Mesenchymal stem cell (in vitro differentiated cells and primary cell): ENCODE data around the gene SRPK2.
"Not testable (repeated sequence)": the region's sequence is repeated elsewhere in the genome, so short reads cannot be mapped to it uniquely, and the experiment has no call there.

Experiments
- DNase-seq: peaks from one replicate; pipeline ENCODE4 v3.0.0-alpha.2; 2013
- H2AFZ ChIP-seq: one replicate; pipeline ENCODE4 v1.6.1; 2013; ENCODE audit warnings: low read depth, mild to moderate bottlenecking, control low read depth, inconsistent platforms, low read length, moderate library complexity
- H2AK5ac ChIP-seq: 2 replicates; pipeline ENCODE4 v1.6.1; 2013; ENCODE audit warnings: low read length, moderate library complexity, mild to moderate bottlenecking, inconsistent platforms; ENCODE audit not compliant: severe bottlenecking
- H2BK120ac ChIP-seq: one replicate; pipeline ENCODE4 v1.6.1; 2013; ENCODE audit warnings: low read depth, mild to moderate bottlenecking, inconsistent platforms, low read length, moderate library complexity
- H2BK12ac ChIP-seq, 2 experiments: one replicate each; pipeline ENCODE4 v1.6.1; 2013; ENCODE audit warnings: inconsistent platforms in 2 of 2, low read length in 2 of 2, mild to moderate bottlenecking in 2 of 2, moderate library complexity in 2 of 2, control low read depth in 1 of 2
- H2BK15ac ChIP-seq: one replicate; pipeline ENCODE4 v1.6.1; 2013; ENCODE audit warnings: mild to moderate bottlenecking, low read depth, inconsistent platforms; ENCODE audit not compliant: poor library complexity, severe bottlenecking
- H2BK5ac ChIP-seq: 2 replicates; pipeline ENCODE4 v1.6.1; 2013; ENCODE audit warnings: low read depth, mild to moderate bottlenecking, low read length, control low read depth, inconsistent platforms; ENCODE audit not compliant: poor library complexity, severe bottlenecking
- H3K14ac ChIP-seq, 2 experiments: one replicate each; pipeline ENCODE4 v1.6.1; 2013; ENCODE audit warnings: inconsistent platforms in 2 of 2, low read length in 2 of 2, control low read depth in 1 of 2, mild to moderate bottlenecking in 1 of 2, moderate library complexity in 1 of 2
- H3K18ac ChIP-seq, 2 experiments: one replicate each; pipeline ENCODE4 v1.6.1; 2013; ENCODE audit warnings: inconsistent platforms in 2 of 2, low read length in 2 of 2, control low read depth in 1 of 2, low read depth in 1 of 2, mild to moderate bottlenecking in 1 of 2
- H3K23ac ChIP-seq, 2 experiments: one replicate each; pipeline ENCODE4 v1.6.1; 2013; ENCODE audit warnings: inconsistent platforms in 2 of 2, low read length in 2 of 2, mild to moderate bottlenecking in 2 of 2, moderate library complexity in 2 of 2, control low read depth in 1 of 2
- H3K27ac ChIP-seq: 2 replicates; pipeline ENCODE4 v1.5.1; 2013; ENCODE audit warnings: mild to moderate bottlenecking, moderate library complexity, low read length, control low read depth, inconsistent platforms; ENCODE audit not compliant: poor library complexity, severe bottlenecking
- H3K27me3 ChIP-seq, 2 experiments: 2 replicates each; pipeline versions ENCODE4 v1.6.1 to v1.7.0; 2013; ENCODE audit warnings: low read length in 2 of 2, mild to moderate bottlenecking in 2 of 2, moderate library complexity in 2 of 2, control low read depth in 1 of 2, inconsistent platforms in 1 of 2; ENCODE audit not compliant: control insufficient read depth in 1 of 2, insufficient read depth in 1 of 2
- H3K36me3 ChIP-seq, 2 experiments: 2 replicates each; pipeline versions ENCODE4 v1.6.1 to v1.7.0; 2013; ENCODE audit warnings: low read length in 2 of 2, control low read depth in 1 of 2, inconsistent platforms in 1 of 2, low read depth in 1 of 2, mild to moderate bottlenecking in 1 of 2; ENCODE audit not compliant: insufficient read depth in 2 of 2, control insufficient read depth in 1 of 2
- H3K4ac ChIP-seq, 2 experiments: one replicate each; pipeline ENCODE4 v1.6.1; 2013; ENCODE audit warnings: inconsistent platforms in 2 of 2, low read length in 2 of 2, mild to moderate bottlenecking in 2 of 2, moderate library complexity in 2 of 2, control low read depth in 1 of 2, low read depth in 1 of 2
- H3K4me1 ChIP-seq: 2 replicates; pipeline ENCODE4 v1.6.1; 2013; ENCODE audit warnings: low read depth, low read length, control low read depth; ENCODE audit not compliant: control insufficient read depth, insufficient read depth
- H3K4me2 ChIP-seq: 2 replicates; pipeline ENCODE4 v1.6.1; 2013; ENCODE audit warnings: low read length, mild to moderate bottlenecking, inconsistent platforms; ENCODE audit not compliant: poor library complexity, severe bottlenecking
- H3K4me3 ChIP-seq, 2 experiments: 2 replicates each; pipeline versions ENCODE4 v1.5.1 to v1.7.0; 2013; ENCODE audit warnings: low read length in 2 of 2, mild to moderate bottlenecking in 2 of 2, control low read depth in 1 of 2, low read depth in 1 of 2; ENCODE audit not compliant: insufficient read depth in 1 of 2
- H3K79me1 ChIP-seq: replicated peaks from 2 replicates; pipeline ENCODE4 v1.6.1; 2013; ENCODE audit warnings: mild to moderate bottlenecking, control low read depth, low read length, inconsistent platforms; ENCODE audit not compliant: poor library complexity, severe bottlenecking
- H3K9ac ChIP-seq: 2 replicates; pipeline ENCODE4 v1.7.0; 2013; ENCODE audit warnings: mild to moderate bottlenecking, low read length, moderate library complexity
- H3K9me3 ChIP-seq: 2 replicates; pipeline ENCODE4 v1.7.0; 2013; ENCODE audit warnings: mild to moderate bottlenecking, low read length; ENCODE audit not compliant: control insufficient read depth
- H4K8ac ChIP-seq: one replicate; pipeline ENCODE4 v1.6.1; 2013; ENCODE audit warnings: inconsistent platforms, mild to moderate bottlenecking, low read length, moderate library complexity
- H4K91ac ChIP-seq: one replicate; pipeline ENCODE4 v1.6.1; 2013; ENCODE audit warnings: mild to moderate bottlenecking, low read length, inconsistent platforms
- WGBS: methylation state at CpG from one replicate; pipeline ENCODE4 v1.1.7; 2013; ENCODE audit warnings: mixed read lengths; 5-methylcytosine and 5-hydroxymethylcytosine counted together

Gene SRPK2

GRCh38 chr7:105327201-105327600 lies 61.5 kb downstream of the SRPK2 start:
- no peaks in the 10 kb centered on the region for H3K27me3 ChIP-seq
- H2BK5ac ChIP-seq = no peak overlapping the region
- H3K79me1 ChIP-seq = peaks cover 24% of the 10 kb centered on the region
- peaks cover under 1% of the 10 kb centered on the region for H3K4me1 ChIP-seq
- no peak overlapping the region for H3K4me2 ChIP-seq
- H2AK5ac ChIP-seq = no peak overlapping the region
- no peak for DNase-seq
- H3K9ac ChIP-seq = no peak overlapping the region
- H2BK15ac ChIP-seq = no peak overlapping the region
- no peak overlapping the region for H3K23ac ChIP-seq
- WGBS = 100% methylated on average over 1 of the region's 1 CpG
- H2BK12ac ChIP-seq = no peak overlapping the region
- H3K36me3 ChIP-seq = peaks cover 0 to under 1% of the 10 kb centered on the region in 2 experiments
- no peak overlapping the region for H4K8ac ChIP-seq
- H3K27ac ChIP-seq = no peak overlapping the region
- no peak overlapping the region for H3K4ac ChIP-seq
- H3K9me3 ChIP-seq = no peaks in the 10 kb centered on the region
- H2AFZ ChIP-seq = no peak overlapping the region
- no peak overlapping the region for H3K14ac ChIP-seq
- no peak overlapping the region for H3K4me3 ChIP-seq
- no peak overlapping the region for H2BK120ac ChIP-seq
- H4K91ac ChIP-seq = no peak overlapping the region
- H3K18ac ChIP-seq = no peak overlapping the region

DNA sequence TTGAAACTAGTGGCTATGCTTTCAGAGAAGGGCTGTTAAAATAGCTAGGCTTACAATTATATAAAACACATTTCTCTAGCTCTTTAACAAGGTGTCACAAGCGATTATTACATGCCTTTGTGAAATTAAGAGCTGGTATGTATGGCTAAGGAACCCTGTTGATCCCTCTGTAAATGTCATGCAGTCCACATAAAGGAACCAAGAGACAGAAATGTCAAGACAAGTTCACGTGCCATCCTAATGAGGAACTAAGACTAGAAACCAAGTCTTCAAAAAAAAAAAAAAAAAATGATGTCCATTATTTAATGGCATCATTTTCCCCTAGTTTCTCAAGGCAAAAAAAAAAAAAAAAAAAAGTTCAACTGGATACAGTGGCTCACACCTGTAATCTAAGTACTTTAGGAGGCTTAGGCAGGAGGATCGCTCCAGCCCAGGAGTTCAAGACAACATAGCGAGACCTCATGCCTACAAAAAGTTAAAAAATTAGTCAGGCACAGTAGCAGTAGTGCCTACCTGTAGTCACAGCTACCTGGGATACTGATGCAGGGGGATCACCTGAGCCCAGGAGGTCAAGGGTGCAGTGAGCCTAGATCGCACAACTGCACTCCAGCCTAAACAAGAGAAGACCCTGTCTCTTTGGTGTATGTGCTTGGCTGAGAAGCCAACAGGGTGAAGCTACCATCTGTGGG lies 63.4 kb downstream of the SRPK2 start:
- Histone ChIP-seq H3K4me1 (peaks cover 4% of the 10 kb centered on the region), H2BK12ac (no peak overlapping the region), H3K9ac (no peak overlapping the region), H3K18ac (no peak overlapping the region), H3K27ac (no peak overlapping the region), H2BK5ac (no peak overlapping the region), H2AFZ (no peak overlapping the region), H3K4ac (no peak overlapping the region), H3K23ac (no peak overlapping the region), H3K4me2 (no peak overlapping the region), H3K14ac (no peak overlapping the region), H4K8ac (no peak overlapping the region), H4K91ac (no peak overlapping the region), H3K36me3 (peaks cover 2 to 3% of the 10 kb centered on the region in 2 experiments), H3K4me3 (no peak overlapping the region), H2BK120ac (no peak overlapping the region), H3K27me3 (no peaks in the 10 kb centered on the region), H2AK5ac (no peak overlapping the region), H3K79me1 (peaks cover 22% of the 10 kb centered on the region), H3K9me3 (no peaks in the 10 kb centered on the region), H2BK15ac (no peak overlapping the region)
- WGBS = 98% methylated on average over 3 of the region's 5 CpGs
- DNase-seq = no peak

GRCh38 chr7:105324606-105325005 lies 64.1 kb downstream of the SRPK2 start:
- H3K4ac ChIP-seq, H2BK120ac ChIP-seq, H4K91ac ChIP-seq, H3K4me2 ChIP-seq, H3K9me3 ChIP-seq, H3K9ac ChIP-seq, H3K4me1 ChIP-seq, H2AFZ ChIP-seq, H3K27ac ChIP-seq, H2BK12ac ChIP-seq, H4K8ac ChIP-seq, H2BK5ac ChIP-seq, H3K36me3 ChIP-seq, H2BK15ac ChIP-seq, H3K14ac ChIP-seq, H3K23ac ChIP-seq, DNase-seq, H3K4me3 ChIP-seq, H3K27me3 ChIP-seq, H2AK5ac ChIP-seq, H3K18ac ChIP-seq: not testable (repeated sequence)
- 100% methylated on average over 7 of the region's 8 CpGs for WGBS
- peaks cover 22% of the 10 kb centered on the region for H3K79me1 ChIP-seq

- Histone ChIP-seq H3K4me2 (no peak overlapping the region), H3K4me1 (peaks cover 4% of the 10 kb centered on the region), H3K18ac (no peak overlapping the region), H3K4ac (no peak overlapping the region), H3K79me1 (peaks cover 22% of the 10 kb centered on the region), H2BK5ac (no peak overlapping the region), H3K27me3 (no peaks in the 10 kb centered on the region), H2AK5ac (no peak overlapping the region), H2AFZ (no peak overlapping the region), H3K36me3 (peaks cover 2 to 3% of the 10 kb centered on the region in 2 experiments), H3K23ac (no peak overlapping the region), H2BK120ac (no peak overlapping the region), H2BK15ac (no peak overlapping the region), H3K14ac (no peak overlapping the region), H3K4me3 (no peak overlapping the region), H3K27ac (no peak overlapping the region), H4K91ac (no peak overlapping the region), H3K9ac (no peak overlapping the region), H2BK12ac (no peak overlapping the region), H4K8ac (no peak overlapping the region), H3K9me3 (no peaks in the 10 kb centered on the region)
- no peak for DNase-seq
- WGBS = 100% methylated on average over 1 of the region's 1 CpG
Measured at GRCh38 chr7:105323366-105323765, 65.4 kb downstream of the SRPK2 start.
